ENCODE measurements around the gene MINDY4B. TPM values are rescaled to one million over a fixed set of nuclear protein-coding genes. Genes with fewer than 3 reads are reported as not detected.
"Not testable (repeated sequence)": the region's sequence is repeated elsewhere in the genome, so short reads cannot be mapped to it uniquely, and the experiment has no call there.

MINDY4B gene
- total RNA-seq, 2 donors from 2014 or later: not detected

DNA sequence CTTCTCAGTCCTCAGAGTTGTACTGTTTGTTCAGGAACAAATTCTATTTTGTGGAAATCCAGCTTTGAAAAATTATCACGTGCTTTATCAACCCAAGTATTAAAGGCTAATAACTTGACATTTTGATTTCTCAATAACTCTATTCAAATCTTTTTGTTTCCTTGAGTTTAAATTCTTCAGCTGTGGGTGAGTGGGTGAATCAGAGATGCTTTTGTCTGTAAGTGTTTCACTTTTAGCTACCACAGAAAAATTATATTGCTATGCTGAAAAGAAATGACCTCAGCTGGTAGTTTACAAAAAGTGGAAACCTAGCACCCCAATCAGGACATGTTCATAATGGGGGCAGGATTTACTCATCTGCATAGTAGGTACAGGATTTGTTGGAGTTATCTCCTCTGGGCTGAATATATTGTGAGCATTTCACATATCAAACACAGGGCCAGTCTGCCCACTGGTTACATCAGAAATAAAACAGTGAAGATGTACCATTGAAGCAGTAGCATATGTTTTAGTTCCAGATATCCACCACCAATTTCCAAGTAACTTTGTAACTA is 30.5 kb downstream of the MINDY4B start:
- Histone ChIP-seq H3K27ac (no peak overlapping the region), H3K36me3 (no peaks in the 10 kb centered on the region)
- 37% methylated on average over 1 of the region's 1 CpG for WGBS

DNA sequence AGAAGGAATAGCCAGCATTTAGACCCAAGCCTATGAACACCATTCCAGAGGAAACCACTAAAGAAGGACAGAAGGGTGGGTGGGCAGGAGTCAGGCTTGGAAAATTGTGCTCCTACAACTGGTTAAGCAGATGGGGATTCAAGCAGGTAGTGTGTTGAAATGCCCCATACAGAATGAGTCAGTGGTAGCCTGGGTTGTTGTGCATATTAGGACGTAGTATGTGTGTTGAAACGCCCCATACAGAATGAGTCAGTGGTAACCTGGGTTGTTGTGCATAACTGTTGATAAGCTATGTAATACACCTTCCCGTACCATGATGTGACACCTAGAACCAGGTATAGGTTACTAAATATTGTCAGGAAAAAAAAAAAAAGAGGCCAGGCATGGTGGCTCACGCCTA is 34.0 kb downstream of the MINDY4B start:
- TF ChIP-seq POLR2A (IDR thresholded peaks at IDR 0.05) (no peak), POLR2AphosphoS5 (IDR thresholded peaks at IDR 0.05) (no peak)
- TF ChIP-seq, protein P1, sequence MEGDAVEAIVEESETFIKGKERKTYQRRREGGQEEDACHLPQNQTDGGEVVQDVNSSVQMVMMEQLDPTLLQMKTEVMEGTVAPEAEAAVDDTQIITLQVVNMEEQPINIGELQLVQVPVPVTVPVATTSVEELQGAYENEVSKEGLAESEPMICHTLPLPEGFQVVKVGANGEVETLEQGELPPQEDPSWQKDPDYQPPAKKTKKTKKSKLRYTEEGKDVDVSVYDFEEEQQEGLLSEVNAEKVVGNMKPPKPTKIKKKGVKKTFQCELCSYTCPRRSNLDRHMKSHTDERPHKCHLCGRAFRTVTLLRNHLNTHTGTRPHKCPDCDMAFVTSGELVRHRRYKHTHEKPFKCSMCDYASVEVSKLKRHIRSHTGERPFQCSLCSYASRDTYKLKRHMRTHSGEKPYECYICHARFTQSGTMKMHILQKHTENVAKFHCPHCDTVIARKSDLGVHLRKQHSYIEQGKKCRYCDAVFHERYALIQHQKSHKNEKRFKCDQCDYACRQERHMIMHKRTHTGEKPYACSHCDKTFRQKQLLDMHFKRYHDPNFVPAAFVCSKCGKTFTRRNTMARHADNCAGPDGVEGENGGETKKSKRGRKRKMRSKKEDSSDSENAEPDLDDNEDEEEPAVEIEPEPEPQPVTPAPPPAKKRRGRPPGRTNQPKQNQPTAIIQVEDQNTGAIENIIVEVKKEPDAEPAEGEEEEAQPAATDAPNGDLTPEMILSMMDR (IDR thresholded peaks at IDR 0.05): no peak
- Histone ChIP-seq H3K4me1 (replicated peaks) (no peaks in the 10 kb centered on the region), H3K27ac (no peak overlapping the region), H3K27me3 (replicated peaks; ENCODE audit: insufficient read depth) (no peaks in the 10 kb centered on the region), H3K4me3 (no peak overlapping the region), H3K36me3 (no peaks in the 10 kb centered on the region), H3K9me3 (no peaks in the 10 kb centered on the region)
- 91% methylated on average over 4 of the region's 4 CpGs for WGBS
- intact Hi-C loops (cut with DNase I): no loop called here
- DNase-seq (ENCODE audit: low spot score): no peak

More for the DNA sequence above, 30.5 kb downstream of the MINDY4B start:
- Histone ChIP-seq H3K4me3 (no peak overlapping the region), H3K27me3 (replicated peaks; ENCODE audit: insufficient read depth) (no peaks in the 10 kb centered on the region), H3K4me1 (replicated peaks) (no peaks in the 10 kb centered on the region), H3K9me3 (no peaks in the 10 kb centered on the region)
- intact Hi-C loops (cut with DNase I): no loop called here
- TF ChIP-seq, protein P1 (IDR thresholded peaks at IDR 0.05): no peak
- TF ChIP-seq POLR2A (IDR thresholded peaks at IDR 0.05) (no peak), POLR2AphosphoS5 (IDR thresholded peaks at IDR 0.05) (no peak)
- no peak for DNase-seq (ENCODE audit: low spot score)

DNA sequence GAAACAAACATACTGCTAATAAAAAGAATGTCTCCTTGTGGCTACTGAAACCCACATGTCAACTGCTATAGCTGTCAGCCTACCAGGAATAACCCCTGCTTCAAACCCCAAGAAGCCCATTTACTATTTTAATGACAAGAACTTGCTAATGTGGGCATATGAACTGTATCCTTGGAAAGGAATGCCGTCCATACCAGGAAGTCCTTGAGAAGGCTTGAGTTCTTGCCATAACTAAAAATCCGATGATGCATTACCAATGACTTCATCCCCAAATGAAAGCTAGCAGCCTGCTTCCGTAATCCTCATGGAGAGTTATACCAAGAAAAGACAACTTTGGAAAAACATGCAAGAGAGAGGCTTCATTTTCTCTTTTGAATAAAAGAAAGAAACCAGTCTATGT is 34.8 kb downstream of the MINDY4B start:
- Histone ChIP-seq H3K36me3 (no peaks in the 10 kb centered on the region), H3K4me1 (replicated peaks) (no peaks in the 10 kb centered on the region), H3K9me3 (no peaks in the 10 kb centered on the region), H3K27me3 (replicated peaks; ENCODE audit: insufficient read depth) (no peaks in the 10 kb centered on the region), H3K27ac (no peak overlapping the region), H3K4me3 (no peak overlapping the region)
- TF ChIP-seq POLR2A (IDR thresholded peaks at IDR 0.05): no peak
- no peak for TF ChIP-seq POLR2AphosphoS5 (IDR thresholded peaks at IDR 0.05)
- TF ChIP-seq, protein P1 (IDR thresholded peaks at IDR 0.05): no peak
- no peak for DNase-seq (ENCODE audit: low spot score)
- 79% methylated on average over 3 of the region's 3 CpGs for WGBS
- intact Hi-C loops (cut with DNase I): no loop called here

DNA sequence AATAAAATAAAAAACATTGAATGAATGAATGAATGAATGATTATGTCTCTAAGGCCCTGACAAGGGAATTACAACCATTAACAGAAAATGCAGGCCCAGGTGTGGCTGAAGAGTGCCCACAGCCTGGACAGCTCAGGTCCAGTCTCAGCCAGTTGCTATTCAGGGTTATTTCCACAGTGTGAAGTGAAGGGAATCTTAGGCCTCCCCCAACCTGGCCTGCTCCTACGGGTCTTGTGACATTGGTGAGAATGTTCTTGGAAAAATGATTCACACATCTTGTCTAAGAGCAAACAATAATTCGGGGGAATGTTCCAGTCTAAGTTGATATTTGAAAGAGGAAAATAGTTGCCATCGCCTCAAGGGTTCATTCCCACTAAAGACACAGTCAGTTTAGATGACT is 37.0 kb downstream of the MINDY4B start:
- no peaks in the 10 kb centered on the region for H3K9me3 ChIP-seq
- no peaks in the 10 kb centered on the region for H3K27me3 ChIP-seq (replicated peaks; ENCODE audit: insufficient read depth)
- no peak overlapping the region for H3K27ac ChIP-seq
- DNase-seq (ENCODE audit: low spot score): no peak
- no peak overlapping the region for H3K4me3 ChIP-seq
- intact Hi-C loops (cut with DNase I): loop anchor here (5.0 kb wide), 1 partner anchor 219 kb away; the partner anchor contains the start of gene MED12L
- no peak for TF ChIP-seq POLR2AphosphoS5 (IDR thresholded peaks at IDR 0.05)
- no peak for TF ChIP-seq POLR2A (IDR thresholded peaks at IDR 0.05)
- TF ChIP-seq, protein P1 (IDR thresholded peaks at IDR 0.05): no peak
- no peaks in the 10 kb centered on the region for H3K36me3 ChIP-seq
- no peaks in the 10 kb centered on the region for H3K4me1 ChIP-seq (replicated peaks)
- WGBS: 75% methylated on average over 3 of the region's 3 CpGs

DNA sequence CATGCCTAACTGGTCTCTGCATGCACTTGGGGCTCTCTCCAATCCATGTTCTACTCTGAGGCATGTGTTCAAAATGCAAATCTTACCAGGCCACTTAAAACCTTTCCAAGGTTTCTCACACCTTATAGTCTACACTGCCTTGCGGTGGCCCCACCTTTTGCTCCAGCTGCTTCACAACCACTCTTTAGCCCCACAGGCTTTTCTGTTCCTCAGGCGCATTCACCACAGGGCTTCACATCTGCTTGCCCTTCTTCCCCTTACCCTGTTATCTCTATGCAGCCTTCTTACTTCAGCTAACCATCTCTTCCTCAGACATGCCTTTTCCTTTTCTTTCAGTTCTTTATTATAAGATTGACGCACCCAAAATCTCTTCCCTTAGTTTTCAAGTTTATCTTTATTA is 37.8 kb downstream of the MINDY4B start:
- Histone ChIP-seq H3K9me3 (no peaks in the 10 kb centered on the region), H3K4me3 (no peak overlapping the region), H3K36me3 (no peaks in the 10 kb centered on the region), H3K27me3 (replicated peaks; ENCODE audit: insufficient read depth) (no peaks in the 10 kb centered on the region), H3K27ac (no peak overlapping the region), H3K4me1 (replicated peaks) (no peaks in the 10 kb centered on the region)
- WGBS: 93% methylated on average over 3 of the region's 3 CpGs
- intact Hi-C loops (cut with DNase I): loop anchor here (5.0 kb wide), 1 partner anchor 220 kb away; the partner anchor contains the start of gene MED12L
- TF ChIP-seq, protein P1 (IDR thresholded peaks at IDR 0.05): no peak
- no peak for TF ChIP-seq POLR2A (IDR thresholded peaks at IDR 0.05)
- no peak for TF ChIP-seq POLR2AphosphoS5 (IDR thresholded peaks at IDR 0.05)
- DNase-seq (ENCODE audit: low spot score): no peak

DNA sequence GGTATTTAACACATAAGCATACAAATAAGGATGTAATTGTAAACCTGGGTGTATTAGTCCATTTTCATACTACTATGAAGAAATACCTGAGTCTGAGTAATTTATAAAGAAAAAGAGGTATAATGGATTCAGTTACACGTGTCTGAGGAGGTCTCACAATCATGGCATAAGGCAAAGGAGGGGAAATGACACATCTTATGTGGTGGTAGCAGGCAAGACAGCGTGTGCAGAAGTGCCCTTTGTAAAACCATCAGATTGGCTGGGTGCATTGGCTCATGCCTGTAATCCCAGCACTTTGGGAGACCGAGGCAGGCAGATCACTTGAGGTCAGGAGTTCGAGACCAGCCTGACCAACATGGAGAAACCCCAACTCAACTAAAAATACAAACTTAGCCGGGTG is 41.3 kb downstream of the MINDY4B start:
- not testable (repeated sequence) for H3K4me3 ChIP-seq; H3K9me3 ChIP-seq; DNase-seq (ENCODE audit: low spot score); H3K27me3 ChIP-seq (replicated peaks; ENCODE audit: insufficient read depth); H3K4me1 ChIP-seq (replicated peaks); H3K27ac ChIP-seq; H3K36me3 ChIP-seq
- WGBS: 83% methylated on average over 5 of the region's 5 CpGs
- intact Hi-C loops (cut with DNase I): loop anchor here (2.0 to 5.0 kb wide), 2 partner anchors 77 to 143 kb away; no protein-coding TSS in a partner anchor

All from prostate gland (tissue), 2 donors.